HG03060 (cell line): ENCODE results near the gene EML4.

Source experiments
- ATAC-seq: cut with Tn5 transposase; IDR thresholded peaks from one replicate; pipeline ENCODE4 v1.9.1; 2021; ENCODE audit warnings: low read depth, moderate number of reproducible peaks; ENCODE audit not compliant: unreplicated experiment

EML4 gene

DNA sequence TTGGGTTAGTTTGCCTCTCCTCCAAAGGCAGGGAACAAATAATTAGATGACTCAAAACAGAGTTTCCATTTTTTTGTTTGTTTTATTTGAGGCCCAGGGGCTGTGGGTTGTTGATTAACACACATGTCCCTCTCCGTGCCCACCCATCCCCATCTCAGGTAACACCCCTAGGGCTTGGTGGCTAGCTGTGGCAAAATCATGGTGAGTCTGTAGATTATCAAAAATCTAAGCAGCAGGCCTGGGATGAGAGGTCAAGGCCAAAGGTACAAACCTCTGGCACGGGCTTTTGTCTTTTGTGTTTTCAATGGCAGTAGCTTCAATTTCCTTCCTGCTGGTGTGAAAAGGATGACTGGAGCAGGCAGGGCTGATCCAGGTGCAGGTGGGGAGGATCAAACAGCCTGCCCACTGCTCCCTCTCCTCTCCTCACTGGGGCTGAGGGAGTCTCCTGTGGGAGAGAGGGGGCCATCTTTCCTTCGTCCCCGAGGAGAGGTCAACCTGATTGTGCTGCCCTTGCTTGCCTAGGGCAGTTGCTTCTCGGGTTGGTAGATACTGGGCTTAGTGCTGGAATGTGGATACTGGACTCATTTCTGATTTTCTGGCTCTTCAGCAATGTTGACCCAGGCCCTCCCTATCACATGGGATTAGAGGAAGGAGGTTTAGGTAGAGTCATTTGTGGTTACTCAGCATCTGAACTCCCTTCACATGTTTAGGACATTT is 31.9 kb upstream of the EML4 start:
- ATAC-seq = no peak

DNA sequence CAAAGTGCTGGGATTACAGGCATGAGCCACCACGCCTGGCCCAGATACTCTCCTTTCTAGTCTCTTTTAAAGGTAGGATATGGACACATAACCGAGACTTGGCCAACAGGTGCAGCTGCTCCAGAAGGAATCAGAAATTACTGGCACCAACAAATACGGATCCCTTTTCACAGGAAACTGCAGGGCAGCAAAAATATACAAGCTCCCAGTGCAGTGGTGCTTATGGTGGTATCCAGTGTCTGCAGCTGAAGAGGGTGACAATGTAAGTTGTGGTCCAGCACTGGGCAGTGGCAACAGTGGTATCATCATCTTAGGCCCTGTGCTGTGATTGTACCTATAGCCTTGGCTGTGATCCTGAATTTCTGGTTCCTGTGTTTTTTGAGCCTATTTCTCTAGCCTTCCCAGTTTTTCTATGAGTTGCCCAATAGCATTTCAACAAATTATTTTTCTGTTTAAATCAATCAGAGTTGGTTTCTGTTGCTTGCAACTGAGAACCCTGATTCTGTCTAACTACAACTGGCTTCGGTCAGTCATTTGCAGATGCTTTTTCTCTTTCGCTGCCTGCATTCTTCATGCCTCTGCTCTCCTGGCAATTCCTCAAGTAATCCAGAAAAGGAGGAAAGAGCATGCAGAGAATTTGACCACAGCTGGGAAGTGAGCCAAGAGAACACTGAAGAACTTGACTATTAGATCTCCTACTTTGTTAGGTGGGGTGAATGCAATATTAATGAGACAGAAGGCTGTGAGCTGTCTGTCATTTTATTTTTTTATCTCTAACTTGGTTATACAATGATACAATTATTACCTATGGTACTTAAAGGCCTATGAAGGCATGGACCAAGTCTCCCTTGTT is 30.8 kb upstream of the EML4 start:
- ATAC-seq = no peak

DNA sequence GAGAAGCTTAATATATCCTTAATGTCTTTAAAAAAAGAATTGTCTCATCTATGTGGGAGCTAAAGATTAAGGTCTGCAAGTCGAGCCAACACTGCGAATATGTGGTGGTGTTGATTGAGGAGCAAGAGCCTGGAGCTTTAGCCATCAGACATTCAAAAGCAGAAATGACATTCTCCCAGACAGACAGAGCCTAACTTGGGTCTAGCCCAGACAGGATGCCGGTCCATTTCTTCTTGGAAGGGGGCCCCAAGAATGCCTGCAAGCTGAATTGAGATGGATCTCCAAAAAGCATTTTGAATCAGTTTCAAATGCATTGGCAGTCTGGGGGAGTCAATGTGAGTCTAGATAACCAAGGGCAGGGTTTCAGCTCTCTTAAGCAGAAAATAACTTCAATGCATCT is 30.1 kb upstream of the EML4 start:
- ATAC-seq = no peak

DNA sequence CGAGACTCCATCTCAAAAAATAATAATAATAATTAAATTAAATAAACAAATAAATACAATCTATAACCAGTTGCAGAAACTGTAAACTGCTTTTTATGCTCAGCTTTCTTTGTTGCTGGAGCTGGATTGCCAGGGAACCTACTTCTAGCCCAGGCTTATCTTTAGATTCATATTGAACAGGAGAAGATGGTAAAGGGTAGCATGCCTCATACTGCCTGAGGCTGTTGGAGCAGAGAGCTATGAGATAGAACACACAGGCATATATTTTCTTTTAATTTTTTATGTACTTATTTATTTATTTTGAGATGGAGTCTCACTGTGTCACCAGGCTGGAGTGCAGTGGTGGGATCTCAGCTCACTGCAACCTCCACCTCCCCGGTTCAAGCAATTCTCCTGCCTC is 28.7 kb upstream of the EML4 start:
- ATAC-seq = no peak

DNA sequence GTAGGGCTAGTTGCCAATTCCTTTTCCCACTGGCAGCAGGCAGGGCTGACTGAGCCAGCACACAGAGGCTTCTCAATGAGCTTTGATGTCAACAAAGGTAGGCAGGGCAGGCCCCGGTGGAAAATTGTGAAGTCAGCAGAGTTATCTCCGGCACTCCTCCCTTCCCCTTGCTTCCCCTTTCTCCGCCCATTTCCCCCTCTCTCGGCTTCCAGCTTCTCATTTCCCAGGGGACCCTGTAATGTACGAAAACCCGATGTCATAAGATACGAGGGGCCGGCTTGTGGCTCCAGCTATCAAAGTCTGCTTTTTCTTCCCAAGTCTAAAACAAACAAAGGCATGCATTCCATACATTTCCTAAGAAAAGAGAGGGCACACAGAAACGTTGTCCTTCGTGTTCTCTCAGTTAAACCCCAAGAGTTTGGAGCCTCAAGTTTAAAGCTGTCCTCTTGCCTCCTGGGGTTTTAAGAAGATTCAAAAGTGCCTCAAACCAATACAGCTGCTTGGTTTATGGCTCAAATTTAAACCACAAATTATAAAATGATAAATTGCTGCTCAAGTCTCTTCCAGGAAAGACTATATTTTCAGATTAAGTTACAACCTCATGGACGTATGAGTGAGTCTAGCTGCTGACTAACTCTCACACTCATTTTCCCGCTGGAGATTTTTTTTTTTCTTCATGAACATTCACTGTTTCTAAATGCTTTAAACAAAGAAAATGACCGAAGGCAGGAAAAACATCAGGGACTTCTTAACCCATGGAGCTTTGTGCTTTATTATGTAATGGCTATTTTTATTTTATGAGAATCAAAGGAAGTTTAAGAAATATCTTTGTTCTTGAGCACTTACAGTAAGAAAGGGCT is 27.2 kb upstream of the EML4 start:
- ATAC-seq = no peak

DNA sequence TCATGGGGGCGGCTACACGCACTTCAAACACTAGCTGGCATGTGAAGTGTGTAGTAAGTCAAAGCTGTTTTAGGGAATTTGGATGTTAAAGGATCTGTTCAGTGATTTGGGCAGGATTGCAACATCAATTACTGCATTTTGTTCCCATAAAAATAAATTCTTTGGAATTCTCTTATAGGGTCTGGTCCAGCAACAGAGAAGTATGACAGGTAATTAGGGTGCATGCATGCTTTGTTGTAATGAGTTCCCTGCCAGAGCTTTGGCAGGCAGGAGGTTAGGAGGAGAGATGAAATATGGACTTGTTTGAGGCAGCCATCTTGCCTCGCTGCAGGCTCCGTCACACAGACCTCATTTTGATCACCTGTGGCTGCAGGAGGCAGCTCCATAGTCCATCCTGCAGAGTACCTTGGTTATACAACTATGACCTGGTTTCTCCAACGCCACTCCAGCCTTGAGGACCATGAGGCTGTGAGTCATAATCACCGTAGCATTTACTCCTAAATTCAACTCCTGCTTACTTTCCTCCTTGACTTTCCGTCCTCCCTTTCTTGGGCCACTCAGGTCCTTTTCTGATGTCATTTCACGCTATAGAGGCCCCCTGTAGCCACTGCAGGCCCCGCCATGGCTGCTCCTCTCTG is 26.5 kb upstream of the EML4 start:
- ATAC-seq = no peak

DNA sequence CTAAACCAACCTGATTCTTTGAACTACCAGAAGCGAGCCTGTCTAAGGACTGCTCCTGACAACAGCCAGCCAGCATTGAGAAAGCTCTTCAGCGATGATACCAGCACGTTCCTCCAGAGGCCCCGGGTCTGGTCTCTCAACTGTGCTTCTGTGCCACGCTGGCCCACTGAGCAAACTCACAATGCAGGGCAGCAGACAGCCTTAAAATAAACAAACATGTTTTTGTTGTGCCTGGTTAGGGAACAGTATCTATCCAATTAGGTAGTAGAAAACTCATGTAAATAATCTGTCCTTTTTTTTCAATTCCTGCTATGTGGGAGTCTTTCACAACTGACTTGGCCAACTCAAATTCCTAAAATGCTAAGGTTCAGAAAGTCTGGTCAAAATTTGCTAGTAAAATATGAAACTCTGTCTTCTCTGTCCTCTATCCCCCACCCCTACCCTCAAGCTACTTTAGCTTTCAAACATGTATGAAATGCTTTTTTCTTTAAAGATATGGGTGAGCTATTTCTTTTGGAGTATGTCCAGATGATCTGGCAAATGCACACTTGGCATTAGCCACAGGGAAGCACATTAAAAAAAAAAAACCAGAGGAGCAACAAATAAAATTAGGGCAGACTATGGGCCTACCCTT is 21.4 kb upstream of the EML4 start:
- no peak for ATAC-seq

DNA sequence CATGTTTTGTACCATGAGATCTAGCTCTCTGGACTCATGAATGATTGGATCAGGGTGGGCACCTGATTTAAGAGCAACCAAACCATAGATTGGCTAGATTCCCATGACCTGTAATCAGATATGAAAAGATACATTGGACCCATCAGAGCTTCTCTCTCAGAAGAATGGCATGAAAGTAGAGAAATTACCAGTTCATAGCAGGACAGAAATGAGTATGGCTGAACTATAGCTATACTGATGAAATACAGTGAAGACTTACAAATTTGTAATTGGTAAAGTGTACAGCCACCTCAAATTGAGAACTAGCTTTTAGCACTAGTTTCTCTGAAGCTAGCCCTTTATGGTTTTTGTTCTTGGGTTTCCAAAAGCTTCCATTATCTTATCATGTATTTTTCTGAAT is 19.0 kb upstream of the EML4 start:
- ATAC-seq = no peak

DNA sequence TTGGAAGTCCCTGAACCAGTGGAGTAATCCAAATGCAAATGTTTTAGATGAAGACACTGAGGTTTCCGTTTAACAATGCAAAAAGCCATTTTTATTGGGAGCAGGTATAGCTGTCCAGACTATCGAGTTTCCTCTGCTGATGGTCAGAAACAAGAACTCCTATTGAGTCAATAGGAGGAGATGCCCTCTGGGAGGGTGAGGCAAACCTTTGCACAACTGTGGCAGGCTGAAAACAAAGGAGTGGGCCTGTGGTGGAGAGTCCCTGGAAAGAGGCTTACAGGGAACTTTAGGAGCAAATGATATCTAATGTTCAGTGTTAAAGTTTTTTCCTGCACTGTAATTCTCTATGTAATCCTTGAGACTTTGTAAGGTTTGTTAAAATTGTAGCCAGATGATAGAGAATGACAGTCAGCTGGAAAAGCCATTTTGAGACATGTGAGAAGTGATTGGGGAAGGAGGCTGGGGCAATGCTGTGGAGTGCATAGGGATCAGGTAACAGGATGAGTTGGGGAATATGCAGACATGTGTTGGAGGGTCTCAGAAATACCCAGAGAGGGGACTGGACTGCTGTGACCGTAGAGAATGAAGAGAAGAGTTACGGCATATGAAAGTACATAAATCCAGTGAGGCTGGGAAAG is 15.1 kb upstream of the EML4 start:
- ATAC-seq = no peak

DNA sequence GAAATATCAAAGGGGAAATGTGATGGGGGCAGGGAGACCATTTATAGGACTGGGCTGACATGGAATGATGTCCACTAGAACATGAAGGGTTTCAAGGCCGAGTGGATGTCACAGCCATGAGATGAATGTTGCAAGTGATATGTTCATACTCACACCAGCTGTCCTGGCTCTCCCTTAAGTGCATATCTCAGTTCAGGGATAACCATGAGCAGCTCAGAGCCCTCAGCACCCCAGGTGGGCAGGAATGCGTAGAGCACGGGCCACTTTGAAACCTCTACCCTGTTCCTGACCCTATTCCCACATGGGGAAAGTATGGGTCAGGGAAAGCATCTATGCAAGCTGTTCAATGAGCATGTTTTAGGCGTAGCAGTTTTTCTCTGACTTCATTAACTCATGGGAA is 12.4 kb upstream of the EML4 start:
- no peak for ATAC-seq

DNA sequence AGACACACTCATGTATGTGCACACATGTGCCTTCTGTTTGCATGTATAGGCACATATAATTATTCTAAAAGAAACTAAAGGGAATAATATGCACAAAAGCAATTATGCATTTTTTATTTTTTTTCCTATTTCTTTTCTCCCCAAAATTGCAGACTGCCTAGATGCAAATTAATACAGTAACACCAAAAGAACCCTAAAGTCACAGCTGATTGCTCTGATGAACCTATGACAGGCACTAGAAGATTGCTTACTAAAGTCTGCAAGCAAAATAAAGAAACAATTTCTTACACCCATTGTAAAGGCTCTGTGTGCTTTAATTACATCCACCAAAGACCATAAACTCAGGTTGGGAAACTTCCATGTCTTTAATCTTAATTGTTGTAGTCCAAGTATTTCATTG is 7.7 kb upstream of the EML4 start:
- no peak for ATAC-seq

DNA sequence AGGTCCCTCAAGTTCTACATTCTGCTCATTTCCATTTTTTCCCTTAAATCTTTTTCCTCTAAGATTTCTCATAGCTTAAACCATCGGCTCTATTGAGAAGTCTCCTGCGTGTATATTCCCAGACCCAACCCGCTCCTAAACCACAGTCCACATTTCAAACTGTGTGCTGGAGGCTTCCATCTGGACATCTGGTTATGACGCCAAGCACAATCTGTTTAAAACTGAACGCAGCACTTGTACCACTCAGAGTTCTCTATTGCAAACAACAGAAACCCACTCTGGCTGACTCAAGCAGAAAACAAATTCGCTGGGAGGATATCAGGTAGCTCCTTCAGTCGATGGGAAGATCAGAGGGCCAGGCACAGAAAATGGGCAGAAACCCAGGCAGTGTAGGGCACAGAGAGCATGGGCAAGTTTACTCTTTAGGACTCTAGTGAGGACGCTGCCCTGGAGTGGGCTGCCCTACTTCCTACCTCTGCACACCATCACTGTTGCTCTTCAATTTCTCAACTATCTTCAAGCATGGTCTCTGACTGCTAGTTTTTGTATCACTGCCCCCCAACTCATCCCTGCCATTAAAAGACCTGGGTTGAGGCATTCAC is 5.6 kb upstream of the EML4 start:
- ATAC-seq = no peak

DNA sequence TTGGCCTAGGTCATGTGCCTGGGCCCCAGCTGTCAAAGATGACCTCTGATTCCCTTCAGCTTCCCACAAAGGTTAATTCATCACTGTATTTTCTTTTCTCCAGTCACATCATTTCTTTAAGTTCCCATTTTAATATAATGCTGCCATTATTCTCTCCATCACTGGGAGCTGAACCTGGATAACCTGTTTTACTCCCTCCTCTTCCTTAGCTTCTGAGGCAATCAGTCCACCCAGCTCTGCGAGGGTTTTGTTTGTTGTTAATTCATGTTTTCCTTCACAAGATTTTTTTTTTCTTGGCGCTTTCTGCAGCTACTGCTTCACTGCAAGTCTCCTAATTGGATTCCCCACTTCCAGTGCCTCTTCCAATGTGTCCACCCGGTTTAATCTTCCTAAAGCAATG is 5.1 kb upstream of the EML4 start:
- ATAC-seq = no peak

DNA sequence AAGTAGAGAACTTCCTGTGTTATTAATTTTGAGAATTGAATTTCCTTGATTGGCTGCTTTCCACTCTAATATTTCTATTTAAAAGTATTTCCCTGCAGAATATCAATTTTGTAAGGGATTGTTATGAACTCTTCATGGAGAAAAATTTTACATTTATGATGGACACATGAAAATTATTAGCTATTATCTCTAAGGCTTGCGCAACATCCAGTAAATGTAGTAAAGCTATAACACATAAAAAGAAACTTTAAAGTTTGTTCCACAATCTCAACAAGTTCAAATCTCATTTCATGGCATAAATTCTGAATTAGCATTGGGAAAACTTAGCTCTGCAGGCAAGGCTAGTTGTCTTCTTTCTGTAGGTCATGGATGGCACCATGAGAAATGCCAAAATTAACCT is 4.2 kb upstream of the EML4 start:
- ATAC-seq = no peak

DNA sequence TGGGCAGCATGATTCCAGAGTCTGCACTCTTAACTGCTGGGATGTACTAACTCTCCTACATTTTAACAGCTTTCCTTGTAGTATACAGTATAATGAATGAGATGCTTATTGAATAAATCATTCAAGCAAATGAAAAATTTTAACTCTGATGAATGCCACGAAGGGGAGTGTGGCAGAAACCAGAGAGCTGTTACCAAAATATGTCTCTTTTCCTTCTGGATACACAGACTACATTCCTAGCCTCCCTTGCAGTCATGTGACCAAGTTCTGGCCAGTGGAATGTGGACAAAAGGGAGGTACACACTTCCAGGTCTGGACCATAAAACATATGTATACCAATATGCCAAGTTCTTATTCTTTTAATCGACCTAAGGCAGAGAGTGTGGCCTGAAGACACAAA is 1.7 kb upstream of the EML4 start:
- ATAC-seq = no peak

DNA sequence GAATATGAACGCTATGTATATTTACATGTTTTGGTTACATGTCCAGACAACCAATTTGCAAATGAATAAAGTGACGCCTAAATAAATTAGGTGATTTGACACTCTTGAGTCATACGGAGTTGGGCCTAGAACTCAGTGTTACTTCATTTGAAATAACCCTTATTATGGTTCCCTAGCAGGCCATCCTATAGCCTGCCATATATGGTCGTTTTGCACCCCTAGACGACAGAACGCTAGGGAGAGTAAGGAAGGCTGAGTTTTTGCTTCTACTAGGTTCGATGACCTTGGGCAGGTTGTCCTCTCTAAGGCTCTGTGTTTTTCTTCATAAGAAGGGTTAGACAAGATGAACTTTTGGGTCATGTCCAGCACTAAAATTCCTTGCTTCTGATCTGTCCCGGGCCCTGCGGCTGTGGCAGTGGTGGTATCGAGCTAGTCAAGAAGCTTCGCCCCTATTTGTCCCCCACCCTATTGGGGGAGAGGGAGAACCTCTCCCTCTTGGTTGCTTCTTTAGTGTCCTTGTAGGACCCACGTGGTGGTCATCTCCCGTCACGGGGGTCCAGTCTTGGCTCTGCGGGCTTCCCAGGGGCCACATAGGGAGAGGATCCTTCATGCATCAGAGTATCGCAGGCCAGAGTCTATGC is 574 bp upstream of the EML4 start:
- no peak for ATAC-seq

DNA sequence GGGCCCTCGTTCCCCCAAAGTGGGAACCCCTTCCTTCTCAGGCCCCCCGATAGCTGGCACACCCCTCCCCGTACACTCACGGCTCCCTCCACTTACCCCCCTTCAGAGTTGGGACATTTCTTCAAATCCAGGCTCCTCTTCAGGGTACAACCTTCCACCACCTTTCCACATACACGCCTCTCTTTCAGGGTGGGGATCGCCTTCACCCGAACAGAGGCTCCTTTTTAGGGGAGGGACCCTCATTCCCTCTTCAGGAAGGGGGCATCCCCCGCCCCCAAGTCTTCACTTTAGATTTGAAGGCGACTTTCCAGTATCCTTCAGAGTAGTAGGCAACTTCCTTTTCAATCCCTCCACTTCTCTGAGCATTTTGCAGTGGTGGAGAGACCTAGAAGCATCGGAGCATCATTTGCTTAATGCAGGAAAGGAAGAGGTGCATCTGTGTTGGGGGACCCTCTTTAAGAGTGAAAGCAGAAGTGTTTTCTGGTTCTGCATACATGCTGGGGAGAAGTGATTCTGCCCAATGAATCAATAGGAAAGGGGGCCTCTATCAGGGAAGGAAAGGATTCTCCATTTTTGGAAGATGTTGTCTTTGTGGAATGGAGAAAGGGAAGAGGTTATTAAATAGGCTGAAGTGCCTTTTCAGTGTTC is 845 bp downstream of the EML4 start:
- peak; percentile 5 for ATAC-seq

DNA sequence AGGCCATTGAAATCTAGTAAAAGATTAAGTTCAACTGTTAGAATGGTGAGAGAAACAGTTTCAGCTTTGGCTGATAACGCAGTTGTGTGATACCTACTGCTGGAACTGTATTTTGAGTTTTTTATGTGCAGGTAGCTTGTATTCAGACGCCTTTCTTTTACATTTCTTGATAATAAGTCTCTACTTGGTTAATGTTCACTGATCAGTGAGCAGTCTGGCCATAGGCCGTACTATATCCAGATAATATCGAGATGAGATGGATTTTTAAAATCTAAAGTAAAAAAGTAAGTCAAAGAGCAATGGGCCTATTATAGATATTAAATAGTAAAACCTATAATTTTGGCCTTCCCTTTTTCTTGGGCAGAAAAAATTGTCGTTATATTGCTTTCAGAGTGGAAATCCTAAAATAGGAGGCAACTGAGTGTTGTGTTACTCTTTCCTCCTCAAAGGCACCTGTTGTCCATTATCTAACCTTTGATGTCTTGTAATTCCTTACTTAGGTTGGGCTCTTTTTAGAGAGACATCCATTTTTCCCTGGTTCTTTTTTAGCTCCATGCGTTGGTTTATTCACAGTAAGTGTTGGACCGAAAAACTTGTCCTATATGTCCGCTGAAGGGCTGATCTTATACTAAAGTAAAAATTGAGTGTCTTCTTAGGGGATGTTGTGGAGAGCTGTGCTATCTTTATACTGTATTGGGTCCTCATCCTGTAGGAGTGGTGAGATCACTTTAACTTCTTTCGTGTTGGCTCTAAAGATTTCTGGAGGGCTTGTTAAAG is 1.7 kb downstream of the EML4 start:
- no peak for ATAC-seq
